NOMO-1 treated with dmso at 0.1 percent for 144 hours (cell line): ENCODE data around the gene LIPG.
"Not testable (repeated sequence)": the region's sequence is repeated elsewhere in the genome, so short reads cannot be mapped to it uniquely, and the experiment has no call there.

Experiments used
- DNase-seq: peaks from one replicate; lab custom pipeline; 2025; ENCODE audit not compliant: unreplicated experiment; lab: John Stamatoyannopoulos, UW

Gene LIPG

GRCh38 chr18:49572611-49573345 lies 10.9 kb downstream of the LIPG start:
- no peak for DNase-seq

- DNase-seq, result no peak
These were observed 12.0 kb downstream of the LIPG start for GRCh38 chr18:49573835-49574234.

GRCh38 chr18:49579041-49579440 lies 17.2 kb downstream of the LIPG start:
- not testable (repeated sequence) for DNase-seq

GRCh38 chr18:49579583-49579982 lies 17.7 kb downstream of the LIPG start:
- DNase-seq, result not testable (repeated sequence)

GRCh38 chr18:49580279-49580678 lies 18.4 kb downstream of the LIPG start:
- DNase-seq, result no peak

GRCh38 chr18:49581371-49581770 lies 19.5 kb downstream of the LIPG start:
- DNase-seq, result peak; percentile 50

GRCh38 chr18:49582579-49582978 lies 20.7 kb downstream of the LIPG start:
- DNase-seq, result no peak

- DNase-seq, result no peak
These were observed 22.5 kb downstream of the LIPG start for GRCh38 chr18:49584394-49584793.

GRCh38 chr18:49584951-49585350 lies 23.1 kb downstream of the LIPG start:
- DNase-seq, result not testable (repeated sequence)

- no peak for DNase-seq
These were observed 24.2 kb downstream of the LIPG start for GRCh38 chr18:49585781-49586663.

GRCh38 chr18:49588171-49588570 lies 26.3 kb downstream of the LIPG start:
- DNase-seq, result no peak

GRCh38 chr18:49588971-49589370 lies 27.1 kb downstream of the LIPG start:
- no peak for DNase-seq

GRCh38 chr18:49590608-49591007 lies 28.8 kb downstream of the LIPG start:
- no peak for DNase-seq

GRCh38 chr18:49591271-49591670 lies 29.4 kb downstream of the LIPG start:
- DNase-seq, result no peak

- no peak for DNase-seq
These were observed 29.9 kb downstream of the LIPG start for GRCh38 chr18:49591775-49592174.

GRCh38 chr18:49596687-49597086 lies 34.8 kb downstream of the LIPG start:
- no peak for DNase-seq

- no peak for DNase-seq
These were observed 35.5 kb downstream of the LIPG start for GRCh38 chr18:49597157-49597931.

- DNase-seq, result no peak
These were observed 39.4 kb downstream of the LIPG start for GRCh38 chr18:49601211-49601610.

- DNase-seq, result no peak
These were observed 46.8 kb downstream of the LIPG start for GRCh38 chr18:49608366-49609255.

- DNase-seq, result no peak
These were observed 47.6 kb downstream of the LIPG start for GRCh38 chr18:49609256-49610021.
